H1 (cell line): ENCODE results near the gene TNIP1. TPM values are rescaled to one million over a fixed set of nuclear protein-coding genes. Genes with fewer than 3 reads are reported as not detected.

Experiments used
- CHD7 ChIP-seq: fragments of 300-600 bp; sonication (generic); IDR thresholded peaks from 2 replicates; pipeline ENCODE4 v1.7.1; 2012; ENCODE audit warnings: low read length, moderate library complexity, mild to moderate bottlenecking, inconsistent platforms; ENCODE audit not compliant: insufficient replicate concordance
- polyA plus RNA-seq, 7 experiments: library from polyadenylated mRNA; depleted of rRNA in 3 of 7; stranded (reverse) in 5 of 7; unstranded in 2 of 7; fragments of >200 nt in 5 of 7; fragments of 200-250 nt in 2 of 7; gene quantifications; 1 replicate in 5 of 7; 2 replicates in 1 of 7; 4 replicates in 1 of 7; pipeline versions ENCODE4 v1.2.1 to v1.2.3, GENCODE V29; 2011 to 2013; ENCODE audit warnings: missing spikeins in 2 of 7, mixed read lengths in 2 of 7
- total RNA-seq: library from RNA; stranded (reverse); fragmentation: NEBNext Ultra II Directional; extraction: Animal tissue kit (Norgen Biotek cat#: 25700); gene quantifications from 2 replicates; pipeline ENCODE4 v1.2.1, GENCODE V29; 2021

TNIP1 gene
- total and polyA plus RNA-seq, 2 of the 8 experiments (the other 6 are each of a cell fraction or from before 2014, with no cell fraction given): 14.2 to 31.9 TPM

- no peak for TF ChIP-seq CHD7
Measured at GRCh38 chr5:151121665-151122064, 40.8 kb upstream of the TNIP1 start (continued).
